Esophagus (tissue), 2 donors: ENCODE data around the gene TSPAN13. TPM values are rescaled to one million over a fixed set of nuclear protein-coding genes. Genes with fewer than 3 reads are reported as not detected.

Source experiments
- H3K27ac ChIP-seq, 2 donors: one replicate each; pipeline ENCODE4 v1.5.1; 2013; ENCODE audit warnings: low read depth in 2 of 2, mild to moderate bottlenecking in 2 of 2, inconsistent platforms in 1 of 2, low read length in 1 of 2, moderate library complexity in 1 of 2
- H3K27me3 ChIP-seq, 2 donors: one replicate each; pipeline ENCODE4 v1.6.1; 2013; ENCODE audit warnings: low read length in 2 of 2, control low read depth in 1 of 2, mild to moderate bottlenecking in 1 of 2; ENCODE audit not compliant: insufficient read depth in 2 of 2, control insufficient read depth in 1 of 2
- H3K36me3 ChIP-seq, 2 donors: one replicate each; pipeline ENCODE4 v1.6.1; 2013; ENCODE audit warnings: low read length in 1 of 2; ENCODE audit not compliant: control insufficient read depth in 2 of 2, insufficient read depth in 2 of 2
- H3K4me1 ChIP-seq, 2 donors: one replicate each; pipeline ENCODE4 v1.6.1; 2013; ENCODE audit warnings: low read length in 1 of 2; ENCODE audit not compliant: control insufficient read depth in 2 of 2, insufficient read depth in 2 of 2
- H3K4me3 ChIP-seq, 2 donors: one replicate each; pipeline ENCODE4 v1.5.1; 2013; ENCODE audit warnings: low read length in 2 of 2, mild to moderate bottlenecking in 2 of 2, low read depth in 1 of 2, moderate library complexity in 1 of 2
- H3K9me3 ChIP-seq, 2 donors: one replicate each; pipeline ENCODE4 v1.6.1; 2013; ENCODE audit warnings: mild to moderate bottlenecking in 2 of 2, low read depth in 1 of 2, low read length in 1 of 2, moderate library complexity in 1 of 2; ENCODE audit not compliant: control insufficient read depth in 2 of 2, insufficient read depth in 1 of 2
- WGBS, 2 donors: extraction: QIAGEN DNeasy Blood & Tissue Kit; methylation state at CpG; one replicate each; pipeline ENCODE4 v1.1.7; 2013; 5-methylcytosine and 5-hydroxymethylcytosine counted together
- polyA plus RNA-seq, 2 donors: library from polyadenylated mRNA; stranded (reverse); fragments of 200-250 nt; gene quantifications; one replicate each; pipeline ENCODE4 v1.2.3, GENCODE V29; 2013
- donor health status: healthy with polysubstance abuse.
- donor health status: Bipolar disorder and iron deficiency.

The TSPAN13 gene
- polyA plus RNA-seq, 2 donors, result 10.8 to 13.6 TPM

GRCh38 chr7:16753932-16754855 is 639 bp downstream of the TSPAN13 start:
- peak overlapping the region; percentile 4 to 66 for H3K27ac ChIP-seq
- peak overlapping the region; percentile 76 to 87 for H3K4me3 ChIP-seq
- 5% methylated on average over 58 of the region's 58 CpGs for WGBS, 2 donors
- no peaks in the 10 kb centered on the region for H3K4me1 ChIP-seq
- H3K27me3 ChIP-seq, result no peaks in the 10 kb centered on the region
- peaks cover 0 to 2% of the 10 kb centered on the region in 2 donors for H3K9me3 ChIP-seq
- no peaks in the 10 kb centered on the region for H3K36me3 ChIP-seq

GRCh38 chr7:16754856-16755317 is 1.3 kb downstream of the TSPAN13 start:
- Histone ChIP-seq H3K4me1 (no peaks in the 10 kb centered on the region), H3K36me3 (no peaks in the 10 kb centered on the region), H3K9me3 (peaks cover 0 to 2% of the 10 kb centered on the region in 2 donors), H3K27me3 (no peaks in the 10 kb centered on the region), H3K27ac (no peak overlapping the region), H3K4me3 (peak overlapping the region in 1 of 2 donors; percentile 87)
- 38 to 47% methylated on average over 6 of the region's 6 CpGs for WGBS, 2 donors

GRCh38 chr7:16755397-16755796 is 1.8 kb downstream of the TSPAN13 start:
- peaks cover 0 to 2% of the 10 kb centered on the region in 2 donors for H3K9me3 ChIP-seq
- H3K27ac ChIP-seq, result no peak overlapping the region
- no peaks in the 10 kb centered on the region for H3K27me3 ChIP-seq
- H3K36me3 ChIP-seq, result no peaks in the 10 kb centered on the region
- no peaks in the 10 kb centered on the region for H3K4me1 ChIP-seq
- peak overlapping the region in 1 of 2 donors; percentile 87 for H3K4me3 ChIP-seq

GRCh38 chr7:16758036-16758435 is 4.5 kb downstream of the TSPAN13 start:
- no peaks in the 10 kb centered on the region for H3K27me3 ChIP-seq
- H3K36me3 ChIP-seq, result no peaks in the 10 kb centered on the region
- H3K27ac ChIP-seq, result no peak overlapping the region
- 87 to 93% methylated on average over 6 of the region's 6 CpGs for WGBS, 2 donors
- no peaks in the 10 kb centered on the region for H3K4me1 ChIP-seq
- peaks cover 0 to 2% of the 10 kb centered on the region in 2 donors for H3K9me3 ChIP-seq
- H3K4me3 ChIP-seq, result no peak overlapping the region

- no peaks in the 10 kb centered on the region for H3K36me3 ChIP-seq
- no peaks in the 10 kb centered on the region for H3K4me1 ChIP-seq
- no peak overlapping the region for H3K27ac ChIP-seq
- no peaks in the 10 kb centered on the region for H3K27me3 ChIP-seq
- H3K9me3 ChIP-seq, result peaks cover 0 to 1% of the 10 kb centered on the region in 2 donors
- no peak overlapping the region for H3K4me3 ChIP-seq
- WGBS, 2 donors, result 80 to 82% methylated on average over 10 of the region's 10 CpGs
Measured at GRCh38 chr7:16758631-16759611, 5.4 kb downstream of the TSPAN13 start.

- no peaks in the 10 kb centered on the region for H3K27me3 ChIP-seq
- WGBS, 2 donors, result 93 to 100% methylated on average over 1 of the region's 1 CpG
- no peaks in the 10 kb centered on the region for H3K4me1 ChIP-seq
- no peak overlapping the region for H3K27ac ChIP-seq
- H3K4me3 ChIP-seq, result no peak overlapping the region
- H3K9me3 ChIP-seq, result no peaks in the 10 kb centered on the region
- no peaks in the 10 kb centered on the region for H3K36me3 ChIP-seq
Measured at GRCh38 chr7:16759840-16760239, 6.3 kb downstream of the TSPAN13 start.

GRCh38 chr7:16762177-16762576 is 8.6 kb downstream of the TSPAN13 start:
- Histone ChIP-seq H3K4me3 (no peak overlapping the region), H3K4me1 (no peaks in the 10 kb centered on the region), H3K9me3 (no peaks in the 10 kb centered on the region), H3K36me3 (no peaks in the 10 kb centered on the region), H3K27me3 (no peaks in the 10 kb centered on the region), H3K27ac (no peak overlapping the region)
- WGBS, 2 donors, result 73 to 92% methylated on average over 4 of the region's 4 CpGs

- H3K27me3 ChIP-seq, result no peaks in the 10 kb centered on the region
- 91 to 94% methylated on average over 3 of the region's 3 CpGs for WGBS, 2 donors
- no peak overlapping the region for H3K4me3 ChIP-seq
- no peaks in the 10 kb centered on the region for H3K9me3 ChIP-seq
- H3K36me3 ChIP-seq, result no peaks in the 10 kb centered on the region
- H3K4me1 ChIP-seq, result no peaks in the 10 kb centered on the region
- H3K27ac ChIP-seq, result peak overlapping the region in 1 of 2 donors; percentile 2
Measured at GRCh38 chr7:16764942-16765341, 11.4 kb downstream of the TSPAN13 start.

- H3K27me3 ChIP-seq, result no peaks in the 10 kb centered on the region
- H3K4me3 ChIP-seq, result no peak overlapping the region
- WGBS, 2 donors, result 43 to 52% methylated on average over 2 of the region's 2 CpGs
- H3K4me1 ChIP-seq, result no peaks in the 10 kb centered on the region
- no peaks in the 10 kb centered on the region for H3K36me3 ChIP-seq
- no peaks in the 10 kb centered on the region for H3K9me3 ChIP-seq
- H3K27ac ChIP-seq, result peak overlapping the region in 1 of 2 donors; percentile 2
Measured at GRCh38 chr7:16765436-16765859, 11.9 kb downstream of the TSPAN13 start.
